ENCODE results near the gene KLF14. TPM values are rescaled to one million over a fixed set of nuclear protein-coding genes. Genes with fewer than 3 reads are reported as not detected.
"Not testable (repeated sequence)": the region's sequence is repeated elsewhere in the genome, so short reads cannot be mapped to it uniquely, and the experiment has no call there.

The KLF14 gene
- 0.17 TPM for polyA plus RNA-seq (2013, experiment 1 of 2; ENCODE audit: insufficient read length)
- polyA plus RNA-seq (2013, experiment 2 of 2; ENCODE audit: insufficient read length) = 0.19 TPM

- peak; percentile 27 for DNase-seq
These were observed at the start of gene KLF14 for GRCh38 chr7:130733931-130734814. Gene KLF14 (minus strand): TSS chr7:130734207. CDS start chr7:130734033, 174 bp downstream.

GRCh38 chr7:130781346-130781745, 47.3 kb upstream of the KLF14 start:
- DNase-seq = no peak

- DNase-seq = no peak
These were observed 43.4 kb upstream of the KLF14 start for GRCh38 chr7:130777426-130777825.

- DNase-seq = not testable (repeated sequence)
These were observed 38.4 kb upstream of the KLF14 start for GRCh38 chr7:130772456-130772855.

GRCh38 chr7:130768854-130769253, 34.8 kb upstream of the KLF14 start:
- DNase-seq = no peak

GRCh38 chr7:130764569-130764968, 30.6 kb upstream of the KLF14 start:
- DNase-seq = not testable (repeated sequence)

GRCh38 chr7:130758429-130759056, 24.5 kb upstream of the KLF14 start:
- peak; percentile 48 for DNase-seq

GRCh38 chr7:130756316-130756715, 22.3 kb upstream of the KLF14 start:
- DNase-seq = no peak

GRCh38 chr7:130752424-130752823, 18.4 kb upstream of the KLF14 start:
- no peak for DNase-seq

GRCh38 chr7:130750755-130751154, 16.7 kb upstream of the KLF14 start:
- DNase-seq = no peak

- no peak for DNase-seq
These were observed 14.8 kb upstream of the KLF14 start for GRCh38 chr7:130748531-130749389.

GRCh38 chr7:130741331-130741995, 7.5 kb upstream of the KLF14 start:
- DNase-seq = no peak

- no peak for DNase-seq
These were observed 6.6 kb upstream of the KLF14 start for GRCh38 chr7:130740606-130741005.

GRCh38 chr7:130736298-130736900, 2.4 kb upstream of the KLF14 start:
- no peak for DNase-seq

GRCh38 chr7:130734815-130735716, 1.1 kb upstream of the KLF14 start:
- DNase-seq = no peak

GRCh38 chr7:130732980-130733930, 752 bp downstream of the KLF14 start:
- DNase-seq = peak; percentile 11

- DNase-seq = no peak
These were observed 10.2 kb downstream of the KLF14 start for GRCh38 chr7:130723784-130724183.

GRCh38 chr7:130721486-130722277, 12.3 kb downstream of the KLF14 start:
- peak; percentile 48 for DNase-seq

GRCh38 chr7:130719541-130719940, 14.5 kb downstream of the KLF14 start:
- DNase-seq = peak; percentile 31

Measured in fibroblast of skin of abdomen (primary cell).